K562 (cell line): Measurements from ENCODE around the gene IRF4. TPM values are rescaled to one million over a fixed set of nuclear protein-coding genes. Genes with fewer than 3 reads are reported as not detected.

Experiments used
- ATAC-seq: fragments of 200-7000 bp; cut with Tn5 transposase; 3 replicates; pipeline ENCODE4 v1.9.1; 2020; ENCODE audit warnings: moderate library complexity
- BruUV-seq: library from RNA; stranded (reverse); fragments of 400-500 nt; replicated peaks from 2 replicates; lab custom pipeline; 2021; lab: Mats Ljungman, UMichigan
- CTCF ChIA-PET: fragments of 300-600 bp; formaldehyde crosslinking; extraction: SDS; loops from one replicate; lab custom pipeline; 2021; ENCODE audit warnings: low intra/inter-chr PET ratio; lab: Yijun Ruan, JAX
- POLR2A ChIA-PET: fragments of 300-600, 350-650 bp; sonication (Branson Sonifier 250); formaldehyde crosslinking; extraction: SDS; loops from one replicate; lab custom pipeline; 2021; ENCODE audit warnings: antibody characterized with exemption, inconsistent platforms; lab: Yijun Ruan, JAX
- DNase-seq, 4 experiments: peaks; one replicate each; pipeline versions ENCODE4 v3.0.0 to v3.0.0-alpha.2; 2011 to 2018; ENCODE audit warnings: low spot score in 3 of 4, mixed read lengths in 3 of 4; ENCODE audit errors: extremely low read depth in 1 of 4
- FAIRE-seq: peaks from 2 replicates; lab custom pipeline; 2011; peaks lifted over from hg19 to GRCh38; lab: Jason Lieb, UNC
- H2AFZ ChIP-seq: 2 replicates; pipeline ENCODE4 v1.6.0; 2011; ENCODE audit warnings: low read depth, low read length, control low read depth, inconsistent platforms
- H3K27ac ChIP-seq: fragments of 200-600 bp; 3 replicates; pipeline ENCODE4 v1.8.0; 2011; ENCODE audit warnings: low read depth, mild to moderate bottlenecking, control low read depth, inconsistent platforms, low read length, moderate library complexity, mixed read lengths; ENCODE audit errors: extremely low read depth
- H3K27me3 ChIP-seq, 2 experiments: fragments of 300-600 bp in 1 of 2; 2 replicates in 1 of 2; 3 replicates in 1 of 2; pipeline versions ENCODE4 v1.6.0 to v1.8.0; 2011; ENCODE audit warnings: inconsistent platforms in 2 of 2, low read length in 2 of 2, mild to moderate bottlenecking in 1 of 2, mixed read lengths in 1 of 2, moderate library complexity in 1 of 2; ENCODE audit not compliant: control insufficient read depth in 2 of 2, insufficient read depth in 2 of 2
- H3K36me3 ChIP-seq: fragments of 300-600 bp; 3 replicates; pipeline ENCODE4 v1.8.0; 2011; ENCODE audit warnings: mild to moderate bottlenecking, low read length, inconsistent platforms; ENCODE audit not compliant: control insufficient read depth, insufficient read depth
- H3K4me1 ChIP-seq, 2 experiments: fragments of 200-600 bp in 1 of 2; replicated peaks in 1 of 2; 2 replicates in 1 of 2; 3 replicates in 1 of 2; pipeline versions ENCODE4 v1.5.1 to v1.8.0; 2011; ENCODE audit warnings: inconsistent platforms in 2 of 2, low read length in 2 of 2, mild to moderate bottlenecking in 1 of 2, mixed read lengths in 1 of 2, moderate library complexity in 1 of 2; ENCODE audit not compliant: control insufficient read depth in 2 of 2, insufficient read depth in 2 of 2
- H3K4me2 ChIP-seq: 2 replicates; pipeline ENCODE4 v1.6.1; 2011; ENCODE audit warnings: low read length, control low read depth, inconsistent platforms, mixed read lengths; ENCODE audit not compliant: insufficient read depth
- H3K4me3 ChIP-seq: fragments of 200-600 bp; sonication (generic), shearing (Covaris generic); 2 replicates; pipeline ENCODE4 v1.5.1; 2016; ENCODE audit warnings: control low read depth, inconsistent platforms
- H3K79me2 ChIP-seq: fragments of 200-600 bp; 3 replicates; pipeline ENCODE4 v1.8.0; 2011; ENCODE audit warnings: low read length, inconsistent platforms; ENCODE audit not compliant: control insufficient read depth, insufficient read depth
- H3K9ac ChIP-seq, 2 experiments: 2 replicates each; pipeline versions ENCODE4 v1.6.0 to v1.6.1; 2011; ENCODE audit warnings: low read depth in 2 of 2, low read length in 2 of 2, control low read depth in 1 of 2, inconsistent platforms in 1 of 2, mild to moderate bottlenecking in 1 of 2, mixed read lengths in 1 of 2; ENCODE audit not compliant: insufficient read depth in 1 of 2
- H3K9me1 ChIP-seq: one replicate; pipeline ENCODE4 v1.6.0; 2011; ENCODE audit warnings: inconsistent platforms, mild to moderate bottlenecking, low read length, moderate library complexity; ENCODE audit not compliant: control insufficient read depth, insufficient read depth
- H3K9me3 ChIP-seq: replicated peaks from 2 replicates; pipeline ENCODE4 v1.5.1; 2011; ENCODE audit warnings: low read depth, low read length, inconsistent platforms; ENCODE audit not compliant: control insufficient read depth, insufficient read depth
- H4K20me1 ChIP-seq: replicated peaks from 2 replicates; pipeline ENCODE4 v1.6.1; 2011; ENCODE audit warnings: low read length, inconsistent platforms, mixed read lengths; ENCODE audit not compliant: control insufficient read depth, insufficient read depth
- CTCF ChIP-seq, 3 experiments: IDR thresholded peaks in 2 of 3; conservative IDR thresholded peaks in 1 of 3; 2 replicates each; pipeline ENCODE4 v1.5.1; 2011 to 2012; ENCODE audit warnings: low read length in 3 of 3, mild to moderate bottlenecking in 3 of 3, control low read depth in 2 of 3, improper control_type of control experiment in 1 of 3, inconsistent platforms in 1 of 3, low read depth in 1 of 3, mixed read lengths in 1 of 3, moderate library complexity in 1 of 3; ENCODE audit not compliant: insufficient read depth in 2 of 3
- KLF10 ChIP-seq: fragments of 250-450 bp; sonication (Bioruptor Pico); IDR thresholded peaks from 2 replicates; pipeline ENCODE4 v1.6.1; 2021; ENCODE audit warnings: matching md5 sums
- POLR2G ChIP-seq: fragments of 200-400 bp; formaldehyde crosslinking; IDR thresholded peaks from 2 replicates; pipeline ENCODE4 v1.6.1; 2017; ENCODE audit warnings: low read depth, mild to moderate bottlenecking, antibody characterized with exemption, low read length, moderate library complexity
- PRPF4 ChIP-seq: fragments of 200-400 bp; formaldehyde crosslinking; IDR thresholded peaks from one replicate; pipeline ENCODE4 v1.6.1; 2017; ENCODE audit warnings: low read length, low read depth, mild to moderate bottlenecking; ENCODE audit not compliant: insufficient read depth, poor library complexity, severe bottlenecking
- RFX1 ChIP-seq: fragments of 450-650 bp; IDR thresholded peaks from 2 replicates; pipeline ENCODE4 v1.6.1; 2016; ENCODE audit warnings: mild to moderate bottlenecking, moderate library complexity
- SRSF1 ChIP-seq: fragments of 200-400 bp; formaldehyde crosslinking; IDR thresholded peaks from 2 replicates; pipeline ENCODE4 v1.6.1; 2017; ENCODE audit warnings: mild to moderate bottlenecking, low read depth, low read length, moderate library complexity
- ZFP30 ChIP-seq: fragments of 250-450 bp; sonication (Bioruptor Pico); IDR thresholded peaks from 2 replicates; pipeline ENCODE4 v1.8.0; 2022; ENCODE audit warnings: moderate library complexity, mild to moderate bottlenecking, inconsistent platforms, borderline replicate concordance
- WGBS: fragments of 100-300 bp; shearing (Covaris generic); methylation state at CpG from one replicate; pipeline ENCODE4 v1.1.6; 2016; ENCODE audit warnings: low coverage, mixed read lengths; ENCODE audit not compliant: insufficient coverage; ENCODE audit errors: missing lambda C conversion rate; 5-methylcytosine and 5-hydroxymethylcytosine counted together
- in situ Hi-C: fragments of 300-500 bp; cut with MboI; formaldehyde crosslinking; loops from 4 replicates; pipeline ENCODE4 v1.15.0; 2018; ENCODE audit warnings: inconsistent platforms, mixed read lengths
- intact Hi-C: fragments of 100-400 bp; cut with micrococcal nuclease; formaldehyde crosslinking; loops from 2 replicates; pipeline ENCODE4 v1.14.2; 2022
- polyA plus RNA-seq, 8 experiments: library from polyadenylated mRNA; depleted of rRNA in 4 of 8; stranded (reverse) in 5 of 8; unstranded in 3 of 8; fragments of >200 nt; fragmentation: Nextera tagmentation in 2 of 8; fragmentation: Illumina TruSeq in 1 of 8; extraction: Ambion mirVana in 2 of 8; extraction: Trizol in 1 of 8; gene quantifications; 2 replicates each; pipeline versions ENCODE4 v1.2.1 to v1.2.3, GENCODE V29; 2011 to 2014; ENCODE audit warnings: inconsistent platforms in 1 of 8, missing spikeins in 1 of 8
- total RNA-seq, 7 experiments: library from RNA; depleted of rRNA in 6 of 7; stranded (reverse); fragments of >200 nt in 6 of 7; fragmentation: Illumina TruSeq in 2 of 7; extraction: Trizol in 2 of 7; gene quantifications; 2 replicates each; pipeline versions ENCODE4 v1.2.1 to v1.2.3, GENCODE V29; 2011 to 2021; ENCODE audit warnings: low replicate concordance in 1 of 7

Gene IRF4
- total and polyA plus RNA-seq, 9 of the 15 experiments (the other 6 are each of a cell fraction or from before 2014, with no cell fraction given), result 0.05 to 0.33 (median 0.09) TPM; not detected in 6

GRCh38 chr6:351011-351866, 40.3 kb upstream of the IRF4 start (continued):
- no peak for TF ChIP-seq PRPF4
- no peak for TF ChIP-seq KLF10 (CRISPR knock-in tag)
- TF ChIP-seq, all 486 proteins: peak for 3

DNA sequence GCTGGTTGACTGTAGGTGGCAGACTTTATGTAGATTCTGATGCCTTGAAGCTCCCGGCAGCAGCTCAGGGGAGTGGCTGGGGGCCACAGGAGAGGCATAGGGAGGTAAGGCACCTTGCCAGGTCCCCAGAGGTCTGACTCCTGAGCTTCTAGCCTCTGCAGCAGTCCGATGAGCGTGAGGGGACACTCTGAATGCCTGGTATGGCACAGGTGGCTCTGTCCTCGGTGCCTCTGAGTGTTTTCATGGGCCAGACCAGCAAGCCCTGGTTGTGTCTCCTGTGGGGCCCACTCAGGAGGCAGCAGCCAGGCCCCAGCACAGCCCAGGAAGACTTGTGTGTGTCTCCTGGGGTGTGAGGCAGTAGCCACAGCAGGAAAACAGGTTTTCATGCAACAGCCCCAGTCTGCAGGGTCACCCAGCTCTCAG, 39.7 kb upstream of the IRF4 start:
- intact Hi-C loops, result no loop called here
- Histone ChIP-seq H2AFZ (no peak overlapping the region), H3K4me2 (no peak overlapping the region), H3K36me3 (no peaks in the 10 kb centered on the region), H3K27me3 (peaks cover 8 to 42% of the 10 kb centered on the region in 2 experiments; a peak in 4 of 5 replicates), H3K9ac (no peak overlapping the region), H3K9me1 (no peaks in the 10 kb centered on the region), H3K9me3 (no peaks in the 10 kb centered on the region), H3K79me2 (no peaks in the 10 kb centered on the region), H3K4me1 (no peaks in the 10 kb centered on the region), H3K27ac (no peak overlapping the region), H3K4me3 (no peak overlapping the region), H4K20me1 (peaks cover 11% of the 10 kb centered on the region; the same call in 1 of the 2 replicates)
- 19% methylated on average over 4 of the region's 4 CpGs for WGBS
- no peak for FAIRE-seq
- TF ChIP-seq RFX1 (no peak), ZFP30 (CRISPR knock-in tag) (no peak), CTCF (IDR thresholded peaks at IDR 0.05 in 2 of 3, conservative IDR thresholded peaks at IDR 0.05 in 1 of 3; ENCODE audit: insufficient read depth in 2 of 3, low read depth in 1 of 3, low read length in 3 of 3) (0 out of 6 replicates have a peak, but pooled peaks of 1 of the 3 experiments have one; percentile 2), POLR2G (0 out of 2 replicates have a peak, but pooled peaks have one; percentile 8), SRSF1 (no peak)
- in situ Hi-C loops, result no loop called here
- POLR2A ChIA-PET, result interaction anchor here (0.6 to 3.0 kb wide), 3 partner anchors 11 to 62 kb away, joined by 3 to 19 read pairs (median 3); no protein-coding TSS in a partner anchor
- CTCF ChIA-PET, result no interaction called here
- no peak for DNase-seq
- BruUV-seq, result no TSS peak
- ATAC-seq, result no peak; the same call in 2 of the 3 replicates
